ENCODE measurements around the gene GET4.

DNA sequence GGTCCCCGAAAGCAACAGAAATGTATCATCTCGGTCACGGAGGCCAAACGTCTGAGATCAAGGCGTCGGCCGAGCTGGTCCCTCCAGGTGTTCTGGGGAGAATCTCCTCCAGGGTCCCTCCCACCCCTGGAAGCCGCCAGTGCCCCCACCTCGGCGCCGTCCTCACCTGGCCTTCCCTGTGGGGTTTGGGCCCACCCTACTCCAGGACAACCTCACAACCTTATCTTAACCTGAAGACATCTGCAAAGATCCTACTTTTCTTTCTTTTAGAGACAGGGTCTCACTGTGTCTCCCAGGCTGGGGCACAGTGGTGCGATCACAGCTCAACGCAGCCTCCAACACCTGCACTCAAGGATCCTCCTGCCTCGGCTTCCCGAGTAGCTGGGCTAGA, 44.7 kb downstream of the GET4 start:
- TF ChIP-seq CTCF (optimal IDR thresholded peaks at IDR 0.05 in 1 of 3, IDR thresholded peaks at IDR 0.05 in 1 of 3, conservative IDR thresholded peaks at IDR 0.05 in 1 of 3; ENCODE audit: extremely low read depth in 1 of 3, insufficient read depth in 2 of 3, low read length in 3 of 3) (no peak), EZH2 (IDR thresholded peaks at IDR 0.05; ENCODE audit: low read length) (no peak)
